Measurements from ENCODE around the gene MEFV. TPM values are rescaled to one million over a fixed set of nuclear protein-coding genes. Genes with fewer than 3 reads are reported as not detected.
"Not testable (repeated sequence)": the region's sequence is repeated elsewhere in the genome, so short reads cannot be mapped to it uniquely, and the experiment has no call there.

The MEFV gene
- total and polyA plus RNA-seq, 10 of the 15 experiments (the other 5 are each of a cell fraction or from before 2014, with no cell fraction given), result 0.03 to 0.11 (median 0.09) TPM; not detected in 5

DNA sequence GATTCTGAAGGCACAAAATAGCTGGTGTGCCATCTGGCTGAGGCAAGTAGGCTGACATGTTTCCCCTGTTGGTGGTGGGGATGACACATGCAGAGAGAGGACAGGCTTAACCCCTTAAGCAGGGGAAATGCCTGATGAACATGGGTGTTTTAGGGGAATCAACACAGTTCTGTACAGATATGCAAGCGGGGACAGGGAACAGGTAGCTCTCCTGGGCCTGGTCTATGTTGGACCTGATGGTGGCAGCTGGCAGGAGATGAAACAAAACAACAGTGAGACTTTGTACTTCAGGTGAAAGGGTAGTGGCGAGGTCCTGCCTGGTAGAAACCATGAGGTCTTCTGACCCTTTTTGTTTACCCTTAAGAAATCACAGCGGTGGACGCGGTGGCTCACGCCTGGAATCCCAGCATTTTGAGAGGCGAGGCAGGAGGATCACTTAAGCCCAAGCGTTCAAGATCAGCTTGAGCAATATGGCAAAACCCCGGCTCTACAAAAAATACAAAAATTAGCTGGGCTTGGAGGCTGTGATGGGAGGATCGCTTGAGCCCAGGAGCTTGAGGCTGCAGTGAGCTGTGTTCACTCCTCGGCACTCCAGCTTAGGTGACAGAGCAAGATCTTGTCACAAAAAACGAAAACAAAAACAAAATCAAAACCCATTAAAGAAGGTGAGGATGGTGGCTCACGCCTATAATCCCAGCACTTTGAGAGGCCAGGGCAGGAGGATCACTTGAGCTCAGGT, 57.9 kb downstream of the MEFV start:
- Histone ChIP-seq H3K27me3 (replicated peaks in 1 of 2; ENCODE audit: control insufficient read depth in 2 of 2, insufficient read depth in 2 of 2, low read length in 1 of 2) (no peaks in the 10 kb centered on the region), H3K9ac (ENCODE audit: control insufficient read depth, insufficient read depth, low read length) (no peak overlapping the region), H4K20me1 (ENCODE audit: control insufficient read depth, insufficient read depth) (no peaks in the 10 kb centered on the region), H3K36me3 (ENCODE audit: control insufficient read depth in 2 of 2, insufficient read depth in 2 of 2, low read length in 1 of 2) (no peaks in the 10 kb centered on the region), H3K4me1 (ENCODE audit: control insufficient read depth, insufficient read depth, low read length) (no peaks in the 10 kb centered on the region), H2AFZ (ENCODE audit: control insufficient read depth, low read depth, low read length) (no peak overlapping the region), H3K4me2 (ENCODE audit: control insufficient read depth, insufficient read depth) (no peak overlapping the region), H3K9me3 (replicated peaks; ENCODE audit: control insufficient read depth, insufficient read depth, low read length) (no peaks in the 10 kb centered on the region), H3K27ac (ENCODE audit: control insufficient read depth, insufficient read depth) (no peak overlapping the region), H3K4me3 (no peak overlapping the region), H3K79me2 (ENCODE audit: control insufficient read depth, insufficient read depth, low read length) (no peaks in the 10 kb centered on the region)
- RAD21 ChIA-PET (ENCODE audit: unreplicated experiment), result no interaction called here
- DNase-seq (ENCODE audit: low read depth, low spot score), result no peak
- in situ Hi-C loops (cut with MboI) (no loop called here), intact Hi-C loops (cut with micrococcal nuclease; ENCODE audit: unreplicated experiment) (no loop called here)
- 57% methylated on average over 13 of the region's 13 CpGs for WGBS (ENCODE audit: insufficient coverage, insufficient replicate concordance, low lambda C conversion rate, missing lambda C conversion rate)
- FAIRE-seq, result no peak
- POLR2A ChIA-PET, result interaction anchor here (0.5 kb wide), 1 partner anchor 15 kb away, joined by 3 read pairs; no protein-coding TSS in a partner anchor
- CTCF ChIA-PET, result interaction anchor here (1.0 kb wide), 1 partner anchor 11 kb away, joined by 3 read pairs; no protein-coding TSS in a partner anchor
- ATAC-seq, result no peak
- no TSS peak for BruUV-seq (replicated peaks)
- SMC1A ChIA-PET (ENCODE audit: uncharacterized antibody, unreplicated experiment), result no interaction called here
- TF ChIP-seq, protein P1, sequence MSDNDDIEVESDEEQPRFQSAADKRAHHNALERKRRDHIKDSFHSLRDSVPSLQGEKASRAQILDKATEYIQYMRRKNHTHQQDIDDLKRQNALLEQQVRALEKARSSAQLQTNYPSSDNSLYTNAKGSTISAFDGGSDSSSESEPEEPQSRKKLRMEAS (IDR thresholded peaks at IDR 0.05; ENCODE audit: low read depth, low read length), result no peak
- TF ChIP-seq SP1 (IDR thresholded peaks at IDR 0.05; ENCODE audit: low read depth, low read length), result no peak
- no peak for TF ChIP-seq FOXM1 (IDR thresholded peaks at IDR 0.05; ENCODE audit: low read depth, low read length)
- no peak for TF ChIP-seq CBFB (IDR thresholded peaks at IDR 0.05; ENCODE audit: low read depth)
- TF ChIP-seq, protein P2, sequence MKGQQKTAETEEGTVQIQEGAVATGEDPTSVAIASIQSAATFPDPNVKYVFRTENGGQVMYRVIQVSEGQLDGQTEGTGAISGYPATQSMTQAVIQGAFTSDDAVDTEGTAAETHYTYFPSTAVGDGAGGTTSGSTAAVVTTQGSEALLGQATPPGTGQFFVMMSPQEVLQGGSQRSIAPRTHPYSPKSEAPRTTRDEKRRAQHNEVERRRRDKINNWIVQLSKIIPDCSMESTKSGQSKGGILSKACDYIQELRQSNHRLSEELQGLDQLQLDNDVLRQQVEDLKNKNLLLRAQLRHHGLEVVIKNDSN (IDR thresholded peaks at IDR 0.05; ENCODE audit: borderline replicate concordance, extremely low read length, insufficient read depth, low read depth, low read length), result no peak

DNA sequence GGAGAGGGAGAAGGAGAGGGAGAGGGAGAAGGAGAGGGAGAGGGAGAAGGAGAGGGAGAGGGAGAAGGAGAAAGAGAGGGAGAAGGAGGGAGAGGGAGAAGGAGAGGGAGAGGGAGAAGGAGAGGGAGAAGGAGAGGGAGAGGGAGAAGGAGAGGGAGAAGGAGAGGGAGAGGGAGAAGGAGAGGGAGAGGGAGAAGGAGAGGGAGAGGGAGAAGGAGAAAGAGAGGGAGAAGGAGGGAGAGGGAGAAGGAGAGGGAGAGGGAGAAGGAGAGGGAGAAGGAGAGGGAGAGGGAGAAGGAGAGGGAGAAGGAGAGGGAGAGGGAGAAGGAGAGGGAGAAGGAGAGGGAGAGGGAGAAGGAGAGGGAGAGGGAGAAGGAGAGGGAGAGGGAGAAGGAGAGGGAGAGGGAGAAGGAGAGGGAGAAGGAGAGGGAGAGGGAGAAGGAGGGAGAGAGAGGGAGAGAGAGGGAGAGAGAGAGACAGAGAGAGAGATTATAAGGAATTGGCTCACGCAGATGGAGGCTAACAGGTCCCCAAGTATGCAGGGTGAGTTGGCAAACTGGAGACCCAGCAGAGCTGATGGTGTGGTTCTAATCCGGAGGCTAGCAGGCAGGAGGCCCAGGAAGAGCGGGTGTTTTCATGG, 58.6 kb downstream of the MEFV start:
- in situ Hi-C loops (cut with MboI); H3K4me1 ChIP-seq (ENCODE audit: control insufficient read depth, insufficient read depth, low read length); CTCF ChIA-PET; BruUV-seq (replicated peaks); SMC1A ChIA-PET (ENCODE audit: uncharacterized antibody, unreplicated experiment); H3K4me3 ChIP-seq; H3K4me2 ChIP-seq (ENCODE audit: control insufficient read depth, insufficient read depth); H2AFZ ChIP-seq (ENCODE audit: control insufficient read depth, low read depth, low read length); DNase-seq (ENCODE audit: low read depth, low spot score); H3K9ac ChIP-seq (ENCODE audit: control insufficient read depth, insufficient read depth, low read length); H3K9me3 ChIP-seq (replicated peaks; ENCODE audit: control insufficient read depth, insufficient read depth, low read length); H3K27ac ChIP-seq (ENCODE audit: control insufficient read depth, insufficient read depth); H3K27me3 ChIP-seq (replicated peaks in 1 of 2; ENCODE audit: control insufficient read depth in 2 of 2, insufficient read depth in 2 of 2, low read length in 1 of 2); ATAC-seq; H3K36me3 ChIP-seq (ENCODE audit: control insufficient read depth in 2 of 2, insufficient read depth in 2 of 2, low read length in 1 of 2); H3K79me2 ChIP-seq (ENCODE audit: control insufficient read depth, insufficient read depth, low read length); RAD21 ChIA-PET (ENCODE audit: unreplicated experiment); intact Hi-C loops (cut with micrococcal nuclease; ENCODE audit: unreplicated experiment); FAIRE-seq; H4K20me1 ChIP-seq (ENCODE audit: control insufficient read depth, insufficient read depth): not testable (repeated sequence)
- WGBS (ENCODE audit: insufficient coverage, insufficient replicate concordance, low lambda C conversion rate, missing lambda C conversion rate), result 75% methylated on average over 3 of the region's 3 CpGs
- POLR2A ChIA-PET, result interaction anchor here (0.5 kb wide), 1 partner anchor 15 kb away, joined by 3 read pairs; no protein-coding TSS in a partner anchor
